RPMI8226 (cell line): ENCODE results near the gene UBA1.

Experiments
- DNase-seq: peaks from one replicate; pipeline ENCODE4 v3.0.0-alpha.2; 2015

Gene UBA1

GRCh38 chrX:47215291-47215900 lies 21.8 kb downstream of the UBA1 start:
- no peak for DNase-seq

GRCh38 chrX:47216393-47216925 lies 22.8 kb downstream of the UBA1 start:
- DNase-seq, result no peak

GRCh38 chrX:47217121-47217851 lies 23.7 kb downstream of the UBA1 start:
- DNase-seq, result peak; percentile 21

- DNase-seq, result peak; percentile 98
Observed at GRCh38 chrX:47217852-47218279, 24.2 kb downstream of the UBA1 start.

GRCh38 chrX:47218280-47218919 lies 24.8 kb downstream of the UBA1 start, which contains the start of gene CDK16:
CDK16 (plus strand) TSS chrX:47218681; CDS start chrX:47223558, 4,877 bp downstream.
- peak; percentile 85 for DNase-seq

GRCh38 chrX:47218920-47219815 lies 25.5 kb downstream of the UBA1 start:
- DNase-seq, result peak; percentile 59

- no peak for DNase-seq
Observed at GRCh38 chrX:47221756-47222155, 28.1 kb downstream of the UBA1 start.

GRCh38 chrX:47222751-47223350 lies 29.2 kb downstream of the UBA1 start:
- no peak for DNase-seq

- no peak for DNase-seq
Observed at GRCh38 chrX:47223476-47224250, 30.0 kb downstream of the UBA1 start.

- no peak for DNase-seq
Observed at GRCh38 chrX:47224266-47224895, 30.8 kb downstream of the UBA1 start.

GRCh38 chrX:47224896-47225290 lies 31.3 kb downstream of the UBA1 start:
- no peak for DNase-seq

- DNase-seq, result no peak
Observed at GRCh38 chrX:47226071-47226470, 32.4 kb downstream of the UBA1 start.

- no peak for DNase-seq
Observed at GRCh38 chrX:47226531-47227333, 33.1 kb downstream of the UBA1 start.

GRCh38 chrX:47227334-47227583 lies 33.6 kb downstream of the UBA1 start:
- no peak for DNase-seq

- DNase-seq, result no peak
Observed at GRCh38 chrX:47228550-47229270, 35.1 kb downstream of the UBA1 start.

GRCh38 chrX:47229427-47229826 lies 35.8 kb downstream of the UBA1 start:
- no peak for DNase-seq

- DNase-seq, result no peak
Observed at GRCh38 chrX:47230136-47230868, 36.7 kb downstream of the UBA1 start.

GRCh38 chrX:47231167-47231566 lies 37.5 kb downstream of the UBA1 start:
- DNase-seq, result no peak
